Liver (tissue), 9 donors: ENCODE measurements around the gene TTC4. TPM values are rescaled to one million over a fixed set of nuclear protein-coding genes. Genes with fewer than 3 reads are reported as not detected.

Experiments
- DNase-seq: peaks from one replicate; pipeline ENCODE4 v3.0.0-alpha.2; 2017; ENCODE audit warnings: low spot score
- H3K27ac ChIP-seq, 2 donors: one replicate each; pipeline ENCODE4 v1.7.0; 2013; ENCODE audit warnings: inconsistent platforms in 2 of 2, low read length in 2 of 2, control low read depth in 1 of 2, low read depth in 1 of 2, mild to moderate bottlenecking in 1 of 2
- H3K27me3 ChIP-seq, 4 donors: one replicate each; pipeline versions ENCODE4 v1.6.1 to v1.7.0; 2013; ENCODE audit warnings: low read length in 3 of 4, inconsistent platforms in 1 of 4, mild to moderate bottlenecking in 1 of 4, moderate library complexity in 1 of 4; ENCODE audit not compliant: control insufficient read depth in 4 of 4, insufficient read depth in 4 of 4
- H3K36me3 ChIP-seq, 4 donors: one replicate each; pipeline versions ENCODE4 v1.6.1 to v1.7.0; 2013; ENCODE audit warnings: low read length in 3 of 4, mild to moderate bottlenecking in 3 of 4, low read depth in 1 of 4, moderate library complexity in 1 of 4; ENCODE audit not compliant: control insufficient read depth in 4 of 4, insufficient read depth in 3 of 4
- H3K4me1 ChIP-seq, 4 donors: one replicate each; pipeline versions ENCODE4 v1.6.1 to v1.7.0; 2013; ENCODE audit warnings: low read length in 3 of 4, mild to moderate bottlenecking in 3 of 4, moderate library complexity in 1 of 4; ENCODE audit not compliant: control insufficient read depth in 4 of 4, insufficient read depth in 4 of 4
- H3K4me3 ChIP-seq, 3 donors: one replicate each; pipeline versions ENCODE4 v1.6.1 to v1.7.0; 2013; ENCODE audit warnings: low read length in 3 of 3, control low read depth in 1 of 3, low read depth in 1 of 3, mild to moderate bottlenecking in 1 of 3
- H3K9ac ChIP-seq, 2 donors: one replicate each; pipeline ENCODE4 v1.7.0; 2013; ENCODE audit warnings: low read length in 2 of 2, mild to moderate bottlenecking in 2 of 2, moderate library complexity in 2 of 2, control low read depth in 1 of 2, low read depth in 1 of 2
- H3K9me3 ChIP-seq, 4 donors: one replicate each; pipeline versions ENCODE4 v1.6.1 to v1.7.0; 2013; ENCODE audit warnings: low read length in 3 of 4; ENCODE audit not compliant: control insufficient read depth in 4 of 4
- ATF3 ChIP-seq: IDR thresholded peaks from 2 replicates; pipeline ENCODE4 v1.6.1; 2016; ENCODE audit warnings: antibody characterized with exemption
- CTCF ChIP-seq: fragments of 150-350 bp; IDR thresholded peaks from 2 replicates; pipeline ENCODE4 v1.5.1; 2017; ENCODE audit warnings: improper control_type of control experiment, low read depth, low read length; ENCODE audit not compliant: missing input control
- EGR1 ChIP-seq, 2 donors: IDR thresholded peaks; 2 replicates each; pipeline ENCODE4 v1.6.1; 2016 to 2018; ENCODE audit warnings: antibody characterized with exemption in 2 of 2, low read depth in 2 of 2
- FOXA1 ChIP-seq: IDR thresholded peaks from 2 replicates; pipeline ENCODE4 v1.6.1; 2016; ENCODE audit warnings: antibody characterized with exemption
- FOXA2 ChIP-seq: IDR thresholded peaks from 2 replicates; pipeline ENCODE4 v1.6.1; 2016; ENCODE audit warnings: antibody characterized with exemption
- GABPA ChIP-seq, 2 donors: IDR thresholded peaks in 1 of 2; conservative IDR thresholded peaks in 1 of 2; 2 replicates each; pipeline ENCODE4 v1.6.1; 2016; ENCODE audit warnings: antibody characterized with exemption in 2 of 2, mild to moderate bottlenecking in 1 of 2, moderate library complexity in 1 of 2
- HNF4A ChIP-seq, 2 donors: conservative IDR thresholded peaks; 2 replicates each; pipeline ENCODE4 v1.6.1; 2016; ENCODE audit warnings: antibody characterized with exemption in 2 of 2, mild to moderate bottlenecking in 2 of 2
- HNF4G ChIP-seq: IDR thresholded peaks from 2 replicates; pipeline ENCODE4 v1.6.1; 2016; ENCODE audit warnings: antibody characterized with exemption
- JUND ChIP-seq, 2 donors: IDR thresholded peaks; 2 replicates each; pipeline ENCODE4 v1.6.1; 2016; ENCODE audit warnings: antibody characterized with exemption in 2 of 2
- MAX ChIP-seq: IDR thresholded peaks from 2 replicates; pipeline ENCODE4 v1.6.1; 2016; ENCODE audit warnings: antibody characterized with exemption
- NR2F2 ChIP-seq: IDR thresholded peaks from 2 replicates; pipeline ENCODE4 v1.6.1; 2016; ENCODE audit warnings: antibody characterized with exemption
- RAD21 ChIP-seq, 2 donors: IDR thresholded peaks; 2 replicates each; pipeline ENCODE4 v1.6.1; 2016; ENCODE audit warnings: antibody characterized with exemption in 2 of 2, mild to moderate bottlenecking in 2 of 2
- REST ChIP-seq: IDR thresholded peaks from 2 replicates; pipeline ENCODE4 v1.6.1; 2016; ENCODE audit warnings: antibody characterized with exemption, mild to moderate bottlenecking
- RXRA ChIP-seq, 2 donors: IDR thresholded peaks; 2 replicates each; pipeline ENCODE4 v1.6.1; 2017 to 2018; ENCODE audit warnings: antibody characterized with exemption in 2 of 2, mild to moderate bottlenecking in 1 of 2
- SP1 ChIP-seq: IDR thresholded peaks from 2 replicates; pipeline ENCODE4 v1.6.1; 2018; ENCODE audit warnings: antibody characterized with exemption, mild to moderate bottlenecking
- TAF1 ChIP-seq: conservative IDR thresholded peaks from 2 replicates; pipeline ENCODE4 v1.6.1; 2016; ENCODE audit warnings: antibody characterized with exemption, mild to moderate bottlenecking
- YY1 ChIP-seq: IDR thresholded peaks from 2 replicates; pipeline ENCODE4 v1.6.1; 2016; ENCODE audit warnings: antibody characterized with exemption, mild to moderate bottlenecking
- ZBTB33 ChIP-seq: IDR thresholded peaks from 2 replicates; pipeline ENCODE4 v1.6.1; 2016; ENCODE audit warnings: antibody characterized with exemption
- WGBS: extraction: QIAGEN DNeasy Blood & Tissue Kit; methylation state at CpG from one replicate; pipeline ENCODE4 v1.1.7; 2013; 5-methylcytosine and 5-hydroxymethylcytosine counted together
- polyA plus RNA-seq, 2 donors: library from polyadenylated mRNA; stranded (reverse) in 1 of 2; unstranded in 1 of 2; fragments of 200-250 nt in 1 of 2; fragments of >200 nt in 1 of 2; fragmentation: Nextera tagmentation in 1 of 2; extraction: Ambion mirVana in 1 of 2; gene quantifications; one replicate each; pipeline versions ENCODE4 v1.2.1 to v1.2.3, GENCODE V29; 2013 to 2015
- total RNA-seq, 2 donors: library from RNA; depleted of rRNA; stranded (reverse); fragments of >200 nt; gene quantifications; one replicate each; pipeline ENCODE4 v1.2.3, GENCODE V29; 2014
- donor health status: healthy.
- donor health status: healthy.
- donor health status: healthy.
- donor health status: healthy.
- donor health status: healthy.

The TTC4 gene
- total and polyA plus RNA-seq, 4 donors = 6.9 to 10.9 (median 8.1) TPM

- Histone ChIP-seq H3K27me3 (no peaks in the 10 kb centered on the region), H3K27ac (no peak overlapping the region), H3K9ac (no peak overlapping the region), H3K4me3 (no peak overlapping the region), H3K9me3 (no peaks in the 10 kb centered on the region), H3K4me1 (no peaks in the 10 kb centered on the region), H3K36me3 (peaks cover 0 to 18% (median 6%) of the 10 kb centered on the region in 4 donors)
- TF ChIP-seq NR2F2 (no peak), HNF4G (no peak), EGR1 (IDR thresholded peaks at IDR 0.05; ENCODE audit: low read depth in 2 of 2) (no peak), MAX (no peak), HNF4A (conservative IDR thresholded peaks at IDR 0.05) (no peak), REST (no peak), TAF1 (no peak), SP1 (no peak), YY1 (no peak), CTCF (no peak), ZBTB33 (no peak), RAD21 (IDR thresholded peaks at IDR 0.05) (no peak), FOXA2 (no peak), JUND (IDR thresholded peaks at IDR 0.05) (no peak), RXRA (IDR thresholded peaks at IDR 0.05) (no peak), FOXA1 (no peak), ATF3 (no peak), GABPA (IDR thresholded peaks at IDR 0.05 in 1 of 2, conservative IDR thresholded peaks at IDR 0.05 in 1 of 2) (no peak)
- 92% methylated on average over 25 of the region's 25 CpGs for WGBS
- DNase-seq = no peak
Observed at GRCh38 chr1:54754486-54755285, 39.0 kb downstream of the TTC4 start.
